Sigmoid colon (tissue), 3 donors: ENCODE data around the gene ZNF345.

ENCODE experiments used
- POLR2A ChIP-seq, 2 donors: fragments of 450-650 bp; IDR thresholded peaks; one replicate each; pipeline ENCODE4 v1.6.1; 2016; ENCODE audit warnings: antibody characterized with exemption in 2 of 2, mild to moderate bottlenecking in 2 of 2, moderate library complexity in 2 of 2
- TF ChIP-seq, protein P1 (sequence below), 4 experiments: fragments of 450-650 bp in 3 of 4; fragments of 200-600 bp in 1 of 4; IDR thresholded peaks; one replicate each; pipeline ENCODE4 v1.5.1; 2016 to 2019; ENCODE audit warnings: antibody characterized with exemption in 4 of 4, mild to moderate bottlenecking in 3 of 4, moderate library complexity in 2 of 4

DNA sequence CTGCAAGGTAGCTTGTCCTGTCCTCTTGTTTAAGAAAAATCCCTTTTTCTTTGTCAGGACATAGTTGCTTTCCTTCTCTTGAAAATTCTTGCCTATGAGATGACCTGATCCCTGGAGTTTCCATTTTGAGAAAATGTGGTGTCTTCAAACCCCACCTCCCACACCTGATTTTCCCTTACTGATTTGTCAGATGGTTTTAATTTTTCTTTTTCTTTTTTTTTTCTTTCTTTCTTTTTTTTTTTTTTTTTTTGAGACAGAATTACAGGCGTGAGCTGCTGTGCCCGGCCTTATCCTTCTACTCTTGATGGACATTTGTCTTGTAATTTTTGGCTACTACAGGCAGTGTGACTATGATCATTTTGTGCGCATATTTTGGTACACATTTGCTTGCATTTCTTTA lies 1.2 kb downstream of the ZNF345 start:
- TF ChIP-seq, protein P1, sequence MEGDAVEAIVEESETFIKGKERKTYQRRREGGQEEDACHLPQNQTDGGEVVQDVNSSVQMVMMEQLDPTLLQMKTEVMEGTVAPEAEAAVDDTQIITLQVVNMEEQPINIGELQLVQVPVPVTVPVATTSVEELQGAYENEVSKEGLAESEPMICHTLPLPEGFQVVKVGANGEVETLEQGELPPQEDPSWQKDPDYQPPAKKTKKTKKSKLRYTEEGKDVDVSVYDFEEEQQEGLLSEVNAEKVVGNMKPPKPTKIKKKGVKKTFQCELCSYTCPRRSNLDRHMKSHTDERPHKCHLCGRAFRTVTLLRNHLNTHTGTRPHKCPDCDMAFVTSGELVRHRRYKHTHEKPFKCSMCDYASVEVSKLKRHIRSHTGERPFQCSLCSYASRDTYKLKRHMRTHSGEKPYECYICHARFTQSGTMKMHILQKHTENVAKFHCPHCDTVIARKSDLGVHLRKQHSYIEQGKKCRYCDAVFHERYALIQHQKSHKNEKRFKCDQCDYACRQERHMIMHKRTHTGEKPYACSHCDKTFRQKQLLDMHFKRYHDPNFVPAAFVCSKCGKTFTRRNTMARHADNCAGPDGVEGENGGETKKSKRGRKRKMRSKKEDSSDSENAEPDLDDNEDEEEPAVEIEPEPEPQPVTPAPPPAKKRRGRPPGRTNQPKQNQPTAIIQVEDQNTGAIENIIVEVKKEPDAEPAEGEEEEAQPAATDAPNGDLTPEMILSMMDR (IDR thresholded peaks at IDR 0.05): no peak
- no peak for TF ChIP-seq POLR2A (IDR thresholded peaks at IDR 0.05)
